NCI-H2227 (cell line): Measurements from ENCODE around the gene INF2.

Experiments
- DNase-seq: peaks from one replicate; lab custom pipeline; 2025; ENCODE audit not compliant: unreplicated experiment; lab: John Stamatoyannopoulos, UW

INF2 gene

GRCh38 chr14:104732931-104733681, 43.7 kb downstream of the INF2 start:
- DNase-seq: no peak

DNA sequence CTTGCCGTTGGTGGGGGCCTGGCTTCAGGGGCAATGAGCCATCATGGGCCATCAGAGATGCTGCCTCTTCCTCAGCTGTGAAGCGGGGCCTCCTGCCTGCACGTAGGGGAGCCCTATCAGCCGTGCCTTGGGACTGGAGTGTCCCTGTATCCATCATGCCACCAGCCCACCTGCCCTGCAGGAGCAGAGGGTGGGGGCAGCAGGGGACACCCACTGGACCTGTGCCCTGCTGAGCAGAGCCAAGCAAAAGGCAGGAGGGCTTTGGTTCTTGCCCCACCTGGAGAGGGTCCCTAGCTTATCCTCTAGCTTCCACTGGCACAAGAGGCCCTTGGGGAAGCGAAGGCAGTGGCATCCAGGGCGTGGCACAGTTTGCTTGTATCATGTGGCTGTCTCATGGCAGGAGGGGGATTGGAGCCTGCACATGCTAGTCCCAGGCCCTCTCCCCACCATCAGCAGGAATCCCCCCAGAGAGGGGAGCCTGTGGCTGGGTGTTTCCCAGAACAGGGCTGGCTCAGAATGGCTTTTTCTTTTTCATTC, 44.7 kb downstream of the INF2 start:
- no peak for DNase-seq

- DNase-seq: no peak
Measured at GRCh38 chr14:104734601-104734990, 45.2 kb downstream of the INF2 start.

- no peak for DNase-seq
Measured at GRCh38 chr14:104734991-104735779, 45.8 kb downstream of the INF2 start.

DNA sequence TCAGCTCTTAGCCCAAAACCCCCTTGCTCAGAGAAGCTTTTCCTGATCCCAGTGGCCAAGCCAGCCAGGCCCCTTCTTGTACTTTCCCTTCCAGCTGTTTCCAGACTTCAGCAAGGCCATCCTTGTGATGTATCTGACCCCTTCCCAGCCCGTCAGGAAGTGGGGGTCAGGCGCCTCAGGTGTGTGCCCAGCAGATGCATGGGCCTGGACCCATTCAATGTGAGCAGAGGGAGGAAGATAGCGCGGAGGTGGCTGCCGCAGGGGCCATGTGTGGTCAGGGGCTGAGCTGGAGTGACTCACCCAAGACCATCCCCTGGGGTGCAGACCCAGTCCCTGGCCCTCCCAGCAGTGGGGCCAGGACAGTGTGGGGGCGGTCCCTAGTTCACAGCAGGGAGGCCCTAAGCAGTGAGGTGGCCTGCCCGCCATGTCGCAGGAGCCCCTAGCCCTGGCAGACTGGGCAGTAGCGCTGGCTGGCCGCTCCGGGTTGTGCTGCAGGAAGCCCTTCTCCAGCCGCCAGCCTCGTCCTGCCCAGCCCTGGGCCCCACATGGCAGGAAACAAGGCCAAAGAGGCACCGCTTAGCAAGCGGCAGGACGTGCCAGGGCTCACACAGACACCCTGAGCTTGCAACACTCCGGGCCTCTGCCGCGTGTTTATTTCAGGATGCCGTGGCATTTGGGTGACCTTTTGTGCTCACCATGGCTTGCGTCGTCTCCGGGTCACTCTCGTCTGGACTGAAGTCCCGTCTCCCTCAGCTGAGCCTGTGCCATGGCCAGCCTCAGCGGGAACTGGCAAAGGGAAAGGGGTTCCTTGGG, 46.6 kb downstream of the INF2 start:
- DNase-seq: no peak

DNA sequence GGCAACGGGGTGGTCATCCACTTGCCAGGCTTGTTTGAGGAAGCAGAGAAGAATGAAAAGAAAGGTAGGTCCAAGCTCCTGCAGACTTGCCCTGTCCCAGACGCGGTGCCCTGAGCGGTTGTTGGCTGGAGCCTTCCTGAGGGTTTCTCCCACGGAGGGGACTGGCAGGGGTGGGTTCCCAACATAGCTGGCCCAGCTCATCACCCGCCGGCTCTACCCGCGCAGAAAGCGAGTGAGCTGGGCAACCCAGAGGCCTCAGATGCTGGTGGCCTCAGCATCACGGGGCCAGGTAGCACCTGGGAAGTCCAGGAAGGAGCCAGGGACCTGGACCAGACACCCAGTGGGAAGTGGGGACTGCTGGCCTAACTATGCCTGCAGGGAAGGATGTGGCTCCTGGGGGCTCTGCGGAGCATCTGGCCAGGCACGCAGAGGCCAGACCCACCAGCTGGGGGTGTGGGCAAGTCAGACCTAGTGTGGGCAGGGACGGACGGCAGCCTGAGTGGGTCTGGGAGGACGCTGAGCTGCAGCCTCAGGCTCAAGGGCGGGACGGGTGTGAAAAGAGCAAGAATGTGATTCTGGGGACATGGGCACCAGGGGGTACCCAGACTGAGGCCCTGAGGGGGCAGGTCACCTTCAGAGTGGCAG, 49.1 kb downstream of the INF2 start:
- no peak for DNase-seq

GRCh38 chr14:104739026-104739425, 49.6 kb downstream of the INF2 start:
- no peak for DNase-seq

GRCh38 chr14:104739546-104740516, 50.4 kb downstream of the INF2 start:
- DNase-seq: no peak

DNA sequence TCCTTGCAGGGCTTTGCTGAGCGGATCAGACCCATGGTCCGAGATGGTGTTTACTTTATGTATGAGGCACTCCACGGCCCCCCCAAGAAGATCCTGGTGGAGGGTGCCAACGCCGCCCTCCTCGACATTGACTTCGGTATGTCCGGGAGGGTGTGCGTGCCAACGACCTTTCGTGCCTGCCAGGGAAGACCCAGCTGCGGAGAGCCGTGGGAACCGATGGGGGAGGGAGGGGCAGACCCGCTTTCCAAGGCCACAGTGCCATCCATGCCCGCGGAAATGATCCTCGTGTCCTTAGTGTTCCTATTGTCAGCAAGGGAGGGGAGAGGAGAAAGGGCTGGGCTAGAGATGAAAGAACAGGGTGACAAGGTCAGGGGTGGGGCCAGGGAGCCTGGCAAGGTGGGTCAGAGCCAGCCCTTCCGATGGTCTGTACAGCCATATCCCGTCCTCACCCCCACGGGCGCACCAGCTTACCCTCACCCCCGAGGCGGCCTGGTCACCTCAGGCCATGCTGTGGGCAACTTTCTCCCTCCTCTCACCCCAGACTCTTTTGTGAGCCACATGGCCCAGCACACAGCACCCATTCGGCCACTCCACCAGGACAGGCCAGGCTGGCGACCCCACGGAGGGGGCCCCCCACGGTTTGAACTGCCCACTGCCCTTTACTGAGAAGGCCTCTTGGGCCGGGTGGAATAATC, 51.8 kb downstream of the INF2 start:
- DNase-seq: no peak

- no peak for DNase-seq
Measured at GRCh38 chr14:104741803-104742251, 52.4 kb downstream of the INF2 start.

GRCh38 chr14:104742586-104743455, 53.4 kb downstream of the INF2 start:
- DNase-seq: no peak

DNA sequence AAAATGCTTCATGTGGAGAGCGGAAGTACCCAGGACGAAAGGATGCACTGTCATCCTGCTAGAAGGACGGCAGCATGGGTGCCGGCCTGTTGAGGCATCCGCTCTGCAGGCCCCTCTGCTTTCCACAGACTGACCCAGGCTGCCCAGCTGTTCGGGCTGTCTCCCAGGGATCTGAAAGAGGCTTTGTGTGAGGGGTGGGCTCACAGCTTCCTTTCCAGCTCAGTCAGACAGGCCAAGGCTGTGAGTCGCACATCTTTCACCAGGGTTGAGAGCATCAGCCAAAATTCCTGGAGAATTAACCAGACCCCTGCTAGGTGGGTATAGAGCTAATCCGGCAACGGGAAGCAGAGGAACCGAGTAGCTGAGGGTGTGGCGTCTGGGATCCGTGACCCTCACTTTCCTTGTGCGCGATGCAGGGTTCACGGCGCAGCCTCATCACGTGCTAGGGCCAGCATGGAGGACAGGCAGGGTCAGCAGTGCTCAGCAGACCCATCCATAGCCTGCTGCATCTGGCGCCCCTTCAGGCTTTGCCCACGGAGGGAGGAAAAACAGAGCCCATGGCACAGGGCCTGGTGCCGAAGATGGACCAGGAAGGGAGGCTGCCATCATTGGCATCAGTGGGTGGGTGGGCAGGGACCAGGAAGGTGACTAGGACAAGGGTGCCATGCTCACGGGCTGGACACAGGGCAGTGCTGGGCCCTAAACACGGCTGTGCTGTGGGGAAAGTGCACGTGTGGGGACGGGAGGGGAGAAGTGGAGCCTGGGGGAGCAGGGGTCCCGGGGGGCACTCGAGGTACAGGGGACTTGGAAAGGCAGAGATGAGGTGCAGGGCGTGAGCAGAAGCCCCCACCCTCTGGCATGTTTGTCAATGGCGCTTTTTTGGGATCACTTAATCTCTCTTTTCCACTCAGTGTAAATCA, 54.3 kb downstream of the INF2 start:
- DNase-seq: no peak

GRCh38 chr14:104744484-104744883, 55.1 kb downstream of the INF2 start:
- no peak for DNase-seq

- DNase-seq: no peak
Measured at GRCh38 chr14:104745431-104745830, 56.0 kb downstream of the INF2 start.

GRCh38 chr14:104746071-104746545, 56.7 kb downstream of the INF2 start:
- no peak for DNase-seq

GRCh38 chr14:104746934-104747481, 57.6 kb downstream of the INF2 start:
- DNase-seq: no peak

DNA sequence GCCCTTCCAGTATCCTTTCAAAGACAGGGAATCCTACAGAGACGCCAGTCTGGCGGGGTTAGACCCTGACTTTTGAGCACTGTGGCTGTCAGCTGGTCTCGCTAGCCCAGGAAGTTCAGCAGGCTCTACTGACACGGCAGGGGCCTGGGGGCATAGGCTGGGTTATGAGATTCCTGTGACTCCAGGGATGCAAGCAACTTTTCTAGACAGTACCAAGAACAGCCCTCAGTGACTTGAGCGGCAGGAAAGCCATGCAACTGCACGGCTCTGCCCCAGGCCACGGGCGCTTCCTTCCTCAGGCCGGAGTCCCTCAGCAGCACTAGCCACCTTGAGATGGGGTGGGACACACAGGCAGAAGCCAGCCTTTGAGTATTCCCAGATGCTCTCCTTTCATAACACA, 58.5 kb downstream of the INF2 start:
- no peak for DNase-seq
